OCI-LY1 (cell line): ENCODE results near the gene AP1G2.

Source experiments
- EZH2 ChIP-seq: fragments of 200-600 bp; sonication (generic), shearing (Covaris generic); IDR thresholded peaks from 2 replicates; pipeline ENCODE4 v1.8.0; 2017; ENCODE audit warnings: borderline replicate concordance, mixed run types, mild to moderate bottlenecking, antibody characterized with exemption, low read length, moderate library complexity, mixed read lengths
- TF ChIP-seq, protein P1 (sequence below): fragments of 200-600 bp; sonication (generic), shearing (Covaris generic); IDR thresholded peaks from 2 replicates; pipeline ENCODE4 v1.5.1; 2017; ENCODE audit warnings: mild to moderate bottlenecking, antibody characterized with exemption, low read length, moderate library complexity, mixed read lengths

DNA sequence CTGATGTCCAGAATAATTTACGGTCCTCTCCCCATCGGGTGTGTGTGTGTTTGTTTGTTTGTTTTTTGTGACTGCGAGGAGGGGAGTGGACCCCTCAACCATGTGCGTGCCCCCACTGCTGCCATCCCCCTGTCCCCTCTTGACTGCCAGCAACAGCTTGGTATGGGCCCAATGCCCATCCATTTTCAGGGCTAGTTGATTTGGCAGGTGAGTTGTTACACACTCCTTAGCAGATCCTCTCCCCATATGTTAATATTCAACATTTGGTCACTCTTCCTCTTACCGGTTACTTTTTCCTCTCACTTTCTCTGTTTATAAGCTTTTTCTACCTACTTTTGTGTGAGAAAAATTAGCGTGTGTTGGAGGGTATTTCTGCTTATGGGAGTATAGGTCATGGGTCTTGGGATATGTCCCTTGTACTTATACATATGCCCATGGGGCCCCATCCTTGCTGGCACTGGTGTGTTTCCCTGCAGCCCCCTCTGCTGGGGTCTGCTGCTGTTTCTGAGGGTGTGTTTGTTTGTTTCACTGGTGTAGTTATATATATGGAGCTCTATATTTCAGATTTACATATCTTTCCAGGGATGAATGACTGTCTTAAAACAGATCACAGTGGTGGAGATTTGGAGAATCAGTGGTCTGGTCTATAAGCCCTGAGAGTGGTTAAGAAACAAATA is 49.8 kb downstream of the AP1G2 start:
- TF ChIP-seq, protein P1, sequence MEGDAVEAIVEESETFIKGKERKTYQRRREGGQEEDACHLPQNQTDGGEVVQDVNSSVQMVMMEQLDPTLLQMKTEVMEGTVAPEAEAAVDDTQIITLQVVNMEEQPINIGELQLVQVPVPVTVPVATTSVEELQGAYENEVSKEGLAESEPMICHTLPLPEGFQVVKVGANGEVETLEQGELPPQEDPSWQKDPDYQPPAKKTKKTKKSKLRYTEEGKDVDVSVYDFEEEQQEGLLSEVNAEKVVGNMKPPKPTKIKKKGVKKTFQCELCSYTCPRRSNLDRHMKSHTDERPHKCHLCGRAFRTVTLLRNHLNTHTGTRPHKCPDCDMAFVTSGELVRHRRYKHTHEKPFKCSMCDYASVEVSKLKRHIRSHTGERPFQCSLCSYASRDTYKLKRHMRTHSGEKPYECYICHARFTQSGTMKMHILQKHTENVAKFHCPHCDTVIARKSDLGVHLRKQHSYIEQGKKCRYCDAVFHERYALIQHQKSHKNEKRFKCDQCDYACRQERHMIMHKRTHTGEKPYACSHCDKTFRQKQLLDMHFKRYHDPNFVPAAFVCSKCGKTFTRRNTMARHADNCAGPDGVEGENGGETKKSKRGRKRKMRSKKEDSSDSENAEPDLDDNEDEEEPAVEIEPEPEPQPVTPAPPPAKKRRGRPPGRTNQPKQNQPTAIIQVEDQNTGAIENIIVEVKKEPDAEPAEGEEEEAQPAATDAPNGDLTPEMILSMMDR: no peak
- TF ChIP-seq EZH2: no peak
